HG02938 (cell line): ENCODE results near the gene PARN.

Experiments
- ATAC-seq: cut with Tn5 transposase; IDR thresholded peaks from one replicate; pipeline ENCODE4 v1.9.1; 2021; ENCODE audit warnings: mild to moderate bottlenecking, moderate library complexity; ENCODE audit not compliant: unreplicated experiment

PARN gene

DNA sequence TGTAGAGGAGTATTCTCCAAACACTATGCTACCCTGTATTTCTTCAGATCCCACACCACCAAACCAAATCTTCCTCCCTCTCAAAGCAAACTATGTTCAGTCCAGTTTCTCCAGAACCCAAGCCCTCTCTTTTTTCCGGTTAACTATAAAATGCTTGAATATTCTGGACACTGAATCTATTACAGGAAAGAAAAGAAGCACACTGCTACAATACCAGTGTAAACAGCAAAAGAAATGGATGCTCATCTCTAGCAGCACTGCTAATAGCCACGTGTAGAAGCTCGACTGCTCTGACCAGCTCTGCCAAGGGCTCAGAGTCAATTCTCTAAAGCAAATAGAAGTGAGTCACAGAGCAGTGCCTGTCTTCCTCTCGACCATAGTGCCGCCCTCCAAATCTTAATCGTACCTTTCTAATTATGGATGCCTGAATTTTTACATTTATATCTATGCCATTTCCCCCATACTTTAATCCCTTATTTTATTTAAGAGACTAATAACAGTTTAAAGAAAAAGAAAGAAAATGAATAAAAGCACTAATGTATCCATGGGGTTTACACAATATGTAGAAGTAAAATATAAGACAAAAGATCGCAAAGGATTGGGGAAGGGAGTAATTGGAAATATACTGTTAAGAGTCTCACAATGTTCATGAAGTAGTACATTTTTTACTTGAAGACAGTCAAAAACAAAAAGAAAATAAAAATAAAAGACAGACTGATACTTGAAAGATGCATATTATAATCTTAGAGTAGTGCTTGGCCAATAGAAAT lies 154.5 kb downstream of the PARN start:
- no peak for ATAC-seq

DNA sequence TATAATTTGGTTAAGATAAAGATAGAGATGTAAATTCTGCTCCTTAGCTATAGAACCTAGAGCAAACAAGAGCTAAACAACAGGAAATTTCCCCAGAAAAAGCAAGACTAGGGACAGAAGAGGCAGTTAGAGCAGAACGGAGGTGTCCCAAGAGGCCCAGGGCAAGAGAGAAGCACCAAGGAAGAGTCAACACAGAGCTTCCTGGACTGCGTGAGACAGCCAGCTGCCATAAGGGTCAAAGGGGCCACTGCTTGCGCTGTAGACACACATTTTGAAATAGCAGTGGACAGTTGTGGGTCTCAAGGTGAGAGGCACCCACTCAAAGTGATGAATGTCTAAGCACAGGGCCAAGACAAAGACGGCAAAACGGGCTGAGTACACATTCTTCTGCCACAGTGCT lies 156.6 kb downstream of the PARN start:
- no peak for ATAC-seq

DNA sequence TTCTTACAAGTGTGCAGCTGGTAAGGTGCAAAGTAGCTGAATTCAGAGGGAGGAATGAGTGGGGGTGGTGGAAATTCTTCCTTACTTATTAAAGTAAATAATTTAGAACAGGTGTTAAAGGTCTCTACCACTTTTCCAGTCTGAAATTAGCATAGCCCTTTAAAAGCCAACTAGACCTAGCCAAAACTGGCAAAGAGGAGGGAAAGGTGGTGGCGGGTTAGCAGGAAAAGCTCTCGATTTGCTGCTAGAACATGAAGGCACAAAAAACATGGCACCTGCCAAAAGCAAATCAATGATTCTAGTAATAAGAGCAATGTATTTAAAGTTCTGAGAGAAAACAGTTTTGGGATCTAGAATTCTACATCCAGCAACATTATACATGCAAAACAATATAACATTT lies 157.7 kb downstream of the PARN start:
- no peak for ATAC-seq

DNA sequence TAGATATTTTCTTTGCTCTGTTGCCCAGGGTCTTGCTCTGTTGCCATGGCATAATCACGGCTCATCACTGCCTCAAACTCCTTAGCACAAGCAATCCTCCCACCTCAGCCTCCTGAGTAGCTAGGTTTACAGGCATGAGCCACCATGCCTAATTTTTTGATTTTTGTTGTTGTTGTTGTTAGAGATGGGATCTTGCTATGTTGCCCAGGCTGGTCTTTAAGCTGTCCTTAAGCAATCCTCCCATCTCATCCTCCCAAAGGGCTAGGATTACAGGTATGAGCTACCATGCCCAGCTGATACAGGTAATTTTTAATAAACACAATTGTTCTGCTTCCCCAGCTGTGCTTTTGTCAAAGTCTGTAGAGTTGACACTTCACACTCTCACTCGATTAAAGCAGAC lies 159.3 kb downstream of the PARN start:
- no peak for ATAC-seq

DNA sequence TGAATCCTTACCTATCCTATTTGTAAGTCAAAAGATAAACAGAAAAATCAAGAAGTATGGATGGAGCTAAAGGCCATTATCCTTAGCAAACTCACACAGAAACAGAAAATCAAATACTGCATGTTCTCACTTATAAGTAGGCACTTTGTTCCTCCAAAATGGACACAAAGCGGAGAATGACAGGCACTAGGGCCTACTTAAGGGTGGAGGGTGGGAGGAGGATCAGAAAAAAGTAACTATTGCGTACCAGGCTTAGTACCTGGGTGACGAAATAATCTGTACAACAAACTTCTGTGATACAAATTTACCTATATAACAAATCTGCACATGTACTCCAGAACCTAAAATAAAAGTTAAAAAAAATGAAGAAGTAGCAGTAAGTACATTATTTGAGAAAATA lies 164.3 kb downstream of the PARN start:
- ATAC-seq, result no peak

DNA sequence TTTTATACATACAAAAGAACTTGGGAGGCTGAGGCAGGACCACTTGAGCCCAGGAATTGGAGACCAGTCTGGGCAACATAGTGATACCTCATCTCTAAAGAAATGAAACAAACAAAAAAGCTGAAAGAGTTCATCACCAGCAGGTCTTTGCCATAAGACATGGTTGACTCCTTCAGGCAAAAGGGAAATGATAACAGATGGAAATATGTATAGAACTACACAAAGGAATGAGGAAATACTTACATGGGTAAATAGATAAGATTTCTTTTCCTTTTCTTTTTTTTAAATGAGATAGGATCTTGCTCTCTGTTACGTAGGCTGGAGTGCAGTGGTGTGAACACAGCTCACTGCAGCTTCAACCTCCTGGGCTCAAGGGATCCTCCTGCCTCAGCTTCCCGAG lies 165.3 kb downstream of the PARN start:
- no peak for ATAC-seq

DNA sequence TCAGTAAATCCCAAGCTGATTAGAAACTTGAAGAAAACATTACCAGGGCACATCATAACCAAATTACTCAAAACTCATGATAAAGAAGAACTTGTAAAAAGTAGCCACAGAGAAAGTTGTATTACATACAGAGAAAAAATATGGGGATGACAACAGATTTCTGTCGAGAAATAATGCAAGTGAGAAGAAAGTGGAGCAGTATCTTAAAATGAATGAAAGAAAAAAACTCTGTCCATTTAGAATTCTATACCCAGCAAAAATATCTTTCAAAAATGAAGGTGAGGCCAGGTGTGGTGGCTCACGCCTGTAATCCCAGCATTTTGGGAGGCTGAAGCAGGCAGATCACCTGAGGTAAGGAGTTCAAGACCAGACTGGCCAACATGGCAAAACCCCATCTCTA lies 165.9 kb downstream of the PARN start:
- ATAC-seq, result no peak

DNA sequence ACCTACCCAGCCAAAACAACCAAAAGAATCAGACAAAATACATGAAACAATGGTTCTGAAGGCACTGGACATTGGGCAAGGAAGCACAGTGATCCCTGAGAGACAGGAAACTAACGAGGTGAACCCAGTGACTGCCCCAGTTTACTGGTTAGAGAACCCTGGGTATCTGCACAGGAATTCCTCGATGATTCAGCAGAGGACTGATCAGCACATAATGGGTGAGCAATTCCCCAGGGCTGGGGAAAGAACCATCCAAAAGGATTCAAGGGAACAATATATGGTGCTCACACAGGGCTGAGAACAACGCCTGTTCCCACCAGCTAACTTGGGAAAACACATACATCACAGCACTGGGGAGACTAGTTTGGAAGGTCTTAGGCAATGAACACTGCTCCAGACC lies 167.2 kb downstream of the PARN start:
- ATAC-seq, result no peak

DNA sequence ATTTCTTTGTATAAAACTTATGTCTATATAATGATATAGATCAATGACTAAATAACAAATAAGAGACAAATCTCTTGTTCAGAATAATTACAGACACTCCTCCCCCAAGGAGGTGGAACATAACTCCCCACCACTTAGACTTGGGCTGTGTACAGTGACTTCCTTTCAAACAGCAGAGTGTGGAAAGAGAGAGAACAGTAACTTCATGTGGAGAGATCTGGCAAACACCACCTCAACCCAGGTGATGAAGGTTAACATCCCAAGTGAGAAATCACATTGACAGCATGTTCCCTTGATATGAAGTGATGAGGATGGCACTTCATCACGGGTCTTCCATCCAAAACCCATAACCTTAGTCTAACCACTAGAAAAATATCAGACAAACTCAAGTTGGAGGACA lies 169.3 kb downstream of the PARN start:
- no peak for ATAC-seq

DNA sequence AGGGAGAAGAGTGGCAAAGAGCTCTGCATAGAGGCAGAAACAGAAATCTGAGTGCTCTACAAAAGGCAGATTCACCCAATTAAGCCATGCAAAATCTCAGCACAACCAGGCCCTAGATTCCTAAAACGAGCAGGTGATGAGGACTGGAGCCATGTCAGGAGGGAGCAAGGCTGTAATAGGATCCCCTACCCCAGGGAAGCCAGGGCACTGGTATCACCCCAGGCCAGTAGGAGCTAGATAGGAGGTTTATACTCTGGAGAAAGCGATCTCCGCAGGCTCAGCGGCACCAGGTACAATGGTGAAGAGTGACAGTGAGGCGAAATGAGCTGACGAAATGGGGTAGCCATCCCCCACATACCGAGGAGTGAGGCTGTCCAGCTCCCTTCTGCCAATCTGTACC lies 171.5 kb downstream of the PARN start:
- no peak for ATAC-seq

DNA sequence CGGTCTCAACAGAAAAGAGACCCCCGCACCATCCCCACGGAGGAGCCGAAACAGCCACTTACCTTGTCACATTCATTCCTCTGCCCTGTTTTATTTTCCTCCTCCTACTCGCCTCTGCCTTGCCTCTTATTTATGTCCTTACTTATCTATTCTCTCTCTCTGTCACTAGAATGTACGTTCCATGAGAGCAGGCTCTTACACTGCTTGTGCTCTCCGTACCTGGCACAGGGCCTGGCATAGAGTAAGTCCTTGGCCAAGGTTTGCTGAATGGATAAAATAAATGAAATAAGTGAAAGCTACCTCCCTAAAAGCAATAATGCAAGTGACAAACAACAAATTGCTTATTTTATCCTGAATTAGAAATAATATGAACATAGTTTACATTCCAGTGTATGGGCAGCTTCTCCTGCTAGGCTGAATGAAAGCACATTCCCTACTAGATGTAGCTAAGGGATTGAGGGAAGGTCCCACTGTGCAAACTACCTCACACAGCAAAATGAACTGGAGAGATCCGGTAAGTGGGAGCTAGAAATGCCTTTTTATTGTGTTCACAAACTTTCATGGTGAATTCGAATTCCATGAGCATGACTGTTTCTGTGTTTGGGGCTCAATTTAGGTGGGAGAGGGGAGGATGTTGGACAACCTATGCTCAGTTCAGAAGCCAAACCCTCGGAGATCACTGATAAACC lies 173.1 kb downstream of the PARN start:
- ATAC-seq, result no peak

DNA sequence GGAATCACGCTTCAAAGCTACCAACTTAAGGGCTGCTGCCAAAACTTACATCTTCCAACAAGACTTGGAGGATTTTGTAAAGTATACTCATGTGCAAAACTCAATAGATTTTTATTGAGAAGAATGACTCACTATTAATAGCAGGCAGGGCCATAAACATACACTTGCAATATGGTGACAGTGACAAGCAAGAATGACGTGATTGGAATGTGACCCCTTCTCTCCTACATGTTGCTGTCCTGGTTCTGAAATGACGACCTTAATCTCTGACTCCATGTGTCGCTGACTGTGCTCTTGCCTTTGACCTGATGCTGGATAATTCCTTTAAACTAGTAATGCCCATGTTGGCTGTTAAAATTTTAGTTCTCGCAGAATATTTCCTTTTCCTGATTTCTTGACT lies 174.5 kb downstream of the PARN start:
- ATAC-seq, result no peak

DNA sequence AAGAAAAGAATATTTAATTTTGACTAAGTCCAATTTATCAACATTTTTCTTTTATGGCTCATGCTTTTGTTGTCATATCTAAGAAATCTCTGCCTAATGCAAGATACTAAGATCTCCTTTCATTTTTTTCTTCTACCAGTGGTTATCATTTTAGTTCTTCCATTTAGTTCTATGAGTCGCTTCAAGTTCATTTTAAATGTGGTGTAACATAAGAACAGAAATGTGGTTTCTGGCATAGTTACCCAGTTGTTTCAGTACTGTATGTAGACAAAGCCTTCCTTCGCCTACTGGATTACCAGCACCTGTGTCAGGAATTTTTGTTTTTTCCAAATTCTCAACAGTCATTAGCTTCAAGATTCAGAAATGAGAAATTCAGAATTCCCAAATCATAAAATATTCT lies 175.7 kb downstream of the PARN start:
- no peak for ATAC-seq

DNA sequence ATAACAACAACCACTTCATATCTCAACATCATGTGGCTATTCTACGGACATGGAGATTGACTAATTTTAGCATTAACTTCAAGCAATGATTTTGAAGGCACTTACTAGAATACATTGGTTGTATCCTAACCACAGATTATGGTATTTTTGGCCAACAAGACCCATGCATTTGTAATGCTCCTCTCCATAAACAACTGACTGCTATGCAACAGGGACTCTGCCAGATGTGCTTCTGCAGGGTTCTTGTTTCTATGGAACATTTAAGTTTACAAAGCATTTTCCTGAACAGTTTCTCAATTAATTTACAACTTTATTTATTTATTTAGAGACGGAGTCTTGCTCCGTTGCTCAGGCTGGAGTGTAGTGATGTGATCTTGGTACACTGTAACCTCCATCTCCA lies 178.0 kb downstream of the PARN start:
- no peak for ATAC-seq

DNA sequence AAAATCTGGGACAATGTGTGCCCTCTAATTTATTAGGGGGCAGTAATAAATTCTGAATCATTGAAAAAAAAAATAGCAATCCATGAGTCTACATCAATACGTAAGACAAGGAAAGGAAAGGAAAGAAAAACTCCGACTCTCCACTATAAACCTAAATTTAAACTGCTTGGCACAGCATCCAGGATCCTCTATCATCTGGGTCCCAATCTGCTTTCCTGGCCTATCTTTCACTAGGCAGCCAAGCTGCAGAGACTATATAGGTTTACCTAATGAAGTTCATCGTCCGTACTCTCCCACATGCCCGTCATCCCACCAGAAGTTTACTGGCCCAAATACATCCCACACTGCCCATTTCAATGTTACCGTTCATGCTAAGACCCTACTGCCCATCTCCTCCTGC lies 179.2 kb downstream of the PARN start:
- ATAC-seq, result no peak

DNA sequence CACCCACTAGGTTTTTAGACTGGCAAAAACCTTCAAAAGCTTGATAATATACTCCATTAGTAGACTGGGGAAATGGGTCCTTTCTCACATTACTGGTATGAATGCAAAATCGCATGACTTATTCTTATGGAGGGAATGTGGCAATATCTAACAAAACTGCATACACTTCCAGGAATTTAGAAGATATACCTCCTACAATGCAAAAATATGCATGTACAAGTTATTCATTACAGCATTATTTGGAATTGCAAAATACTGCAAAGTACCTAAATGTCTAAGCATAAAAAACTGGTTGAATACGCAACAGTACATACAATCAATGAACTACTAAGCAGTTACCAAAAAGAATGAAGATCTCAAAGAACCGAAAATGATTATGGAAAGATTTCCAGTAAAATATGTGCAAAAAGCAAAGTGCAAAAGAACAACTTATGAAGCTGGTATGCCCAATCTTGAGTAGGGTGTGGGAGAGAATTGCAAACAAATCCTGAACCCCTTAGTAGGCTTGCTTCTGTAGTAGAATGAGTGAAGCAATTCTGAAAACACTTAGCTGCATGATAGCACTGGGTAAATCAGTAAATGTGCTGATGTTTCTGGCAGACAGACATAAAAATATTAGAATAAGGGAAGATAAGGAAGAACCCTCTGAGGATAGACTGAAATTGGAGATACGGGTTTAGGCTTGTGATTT lies 180.1 kb downstream of the PARN start:
- no peak for ATAC-seq

DNA sequence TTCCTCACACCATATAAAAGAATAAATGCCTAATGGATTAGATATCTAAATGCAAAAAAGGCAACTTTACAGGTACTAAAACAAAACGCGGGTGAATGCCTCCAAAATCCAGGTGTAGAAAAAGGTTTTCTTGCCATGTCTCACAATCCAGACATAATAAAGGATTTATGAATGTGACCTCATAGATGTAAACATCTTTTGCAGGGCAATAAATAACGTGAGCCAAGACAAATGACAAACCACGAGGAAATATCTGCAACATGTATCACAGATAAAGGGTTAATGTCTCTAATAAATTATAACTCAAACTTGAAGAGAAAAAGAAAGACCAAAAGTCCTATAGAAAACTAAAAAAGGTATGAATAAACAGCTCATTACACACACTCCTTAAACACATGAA lies 180.7 kb downstream of the PARN start:
- no peak for ATAC-seq

DNA sequence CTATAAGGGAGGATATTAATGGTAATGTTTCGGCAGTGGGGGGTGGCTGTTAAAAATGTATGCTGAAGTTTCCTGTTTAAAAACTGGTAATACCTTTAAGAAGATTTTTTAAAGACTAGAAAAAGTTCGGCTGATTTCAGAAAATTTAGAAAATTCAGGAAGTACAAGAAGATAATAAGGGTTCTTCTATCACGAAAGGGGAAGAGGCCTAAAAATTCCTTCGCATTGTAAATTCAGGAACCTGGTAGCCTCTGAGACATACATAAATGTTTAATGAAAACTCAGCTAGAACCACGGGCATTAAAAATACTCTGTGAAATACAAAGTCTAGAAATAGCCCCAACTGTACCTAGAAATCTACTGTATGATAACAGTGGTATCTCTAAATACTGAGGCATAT lies 181.2 kb downstream of the PARN start:
- no peak for ATAC-seq

DNA sequence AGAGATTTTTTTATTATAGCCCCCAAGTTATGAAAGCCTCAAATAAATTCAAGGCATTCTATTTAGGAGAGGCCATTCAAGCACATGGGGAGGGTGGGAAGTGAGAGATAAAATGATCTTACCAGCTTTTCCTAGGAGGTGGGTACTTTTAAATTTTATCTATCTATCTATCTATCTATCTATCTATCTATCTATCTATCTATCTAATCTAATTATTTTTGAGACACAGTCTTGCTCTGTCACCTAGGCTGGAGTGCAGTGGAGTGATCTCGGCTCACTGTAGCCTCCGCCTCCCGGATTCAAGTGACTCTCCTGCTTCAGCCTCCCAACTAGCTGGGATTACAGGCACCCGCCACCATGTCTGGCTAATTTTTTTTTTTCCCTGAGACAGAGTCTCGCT lies 182.3 kb downstream of the PARN start:
- no peak for ATAC-seq

DNA sequence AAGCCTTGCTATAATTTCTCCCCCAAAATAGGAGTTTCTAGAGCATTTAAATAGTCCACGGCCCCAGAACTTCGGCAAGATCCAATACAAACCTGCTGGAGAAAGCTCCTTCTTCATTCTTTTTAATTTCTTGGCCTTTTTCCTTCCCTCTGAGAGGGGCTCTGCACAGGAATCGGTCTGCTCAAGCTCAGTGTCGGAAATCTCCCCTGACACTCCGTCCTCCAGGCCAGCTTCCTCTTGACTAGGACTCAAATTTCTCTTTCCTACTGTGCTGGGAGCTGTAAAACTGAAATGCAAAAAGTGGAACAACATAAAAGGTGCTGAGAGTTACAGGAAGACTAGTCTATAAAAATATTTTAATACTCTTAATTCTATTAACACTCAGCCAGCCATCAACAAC lies 183.3 kb downstream of the PARN start:
- ATAC-seq, result no peak

DNA sequence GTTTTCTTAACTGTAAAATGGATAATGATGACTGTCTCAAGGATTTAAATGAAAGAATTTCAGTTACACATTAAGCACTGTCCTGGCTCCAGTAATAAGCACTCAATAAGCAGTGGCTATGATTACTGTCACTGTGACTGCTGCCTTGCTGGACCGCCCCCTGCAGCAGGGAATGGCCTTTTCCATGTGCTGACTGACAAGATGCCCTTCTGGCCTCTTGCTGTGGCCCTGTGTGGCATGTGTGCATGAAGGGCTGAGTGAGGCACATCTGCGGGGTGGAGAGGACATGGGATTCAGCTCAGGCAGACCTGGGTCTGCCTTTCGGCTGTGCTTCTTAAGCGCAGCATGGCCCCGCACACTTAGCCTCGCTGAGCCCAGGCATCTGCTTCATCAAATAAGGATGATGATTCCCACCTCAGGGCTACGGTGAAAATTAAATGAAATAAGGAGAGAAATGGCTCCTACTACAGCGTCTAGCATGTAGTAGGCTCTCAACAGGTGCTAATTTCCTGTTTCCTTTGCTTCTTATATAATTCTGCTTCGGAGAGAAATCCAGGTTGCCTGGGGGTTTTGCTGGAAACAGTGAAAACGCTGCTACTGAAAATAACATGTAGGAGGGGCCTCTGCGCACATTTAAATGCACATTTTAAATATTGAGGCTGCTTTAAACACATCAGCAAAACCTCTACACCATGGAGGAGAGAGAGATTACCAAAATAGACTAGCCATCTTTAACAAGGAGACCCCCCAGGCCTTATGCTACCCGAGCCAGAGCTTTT lies 183.9 kb downstream of the PARN start:
- ATAC-seq, result no peak
